Tibial nerve (tissue), 4 donors: Measurements from ENCODE around the gene GSG1.

ENCODE experiments used
- CTCF ChIP-seq, 5 experiments: fragments of 200-600 bp in 3 of 5; fragments of 450-650 bp in 2 of 5; sonication (generic) in 3 of 5; IDR thresholded peaks; one replicate each; pipeline ENCODE4 v1.5.1; 2016 to 2019; ENCODE audit warnings: antibody characterized with exemption in 5 of 5, mild to moderate bottlenecking in 3 of 5, moderate library complexity in 2 of 5
- EP300 ChIP-seq, 2 donors: sonication (generic); formaldehyde crosslinking; IDR thresholded peaks; one replicate each; pipeline ENCODE4 v1.6.1; 2017; ENCODE audit warnings: antibody characterized with exemption in 2 of 2, mild to moderate bottlenecking in 1 of 2
- POLR2A ChIP-seq, 2 donors: fragments of 450-650 bp; IDR thresholded peaks; one replicate each; pipeline ENCODE4 v1.6.1; 2017; ENCODE audit warnings: antibody characterized with exemption in 2 of 2, mild to moderate bottlenecking in 2 of 2, moderate library complexity in 2 of 2

GRCh38 chr12:13104409-13104808, 942 bp upstream of the GSG1 start:
- no peak for TF ChIP-seq CTCF (IDR thresholded peaks at IDR 0.05)
- no peak for TF ChIP-seq POLR2A (IDR thresholded peaks at IDR 0.05)
- TF ChIP-seq EP300 (IDR thresholded peaks at IDR 0.05): peak; percentile 21 to 67
